Chondrocyte (in vitro differentiated cells): ENCODE results near the gene BACE2. TPM values are rescaled to one million over a fixed set of nuclear protein-coding genes. Genes with fewer than 3 reads are reported as not detected.

Experiments
- DNase-seq: peaks from one replicate; pipeline ENCODE4 v3.0.0; 2021; ENCODE audit warnings: mixed read lengths, low spot score
- H3K27ac Mint-ChIP-seq: one replicate; pipeline ENCODE4 v1.8.0; 2021; ENCODE audit warnings: mild to moderate bottlenecking, moderate library complexity, mixed read lengths; ENCODE audit not compliant: unreplicated experiment
- H3K27me3 Mint-ChIP-seq: 2 replicates; pipeline ENCODE4 v1.8.0; 2021; ENCODE audit warnings: low read depth, mixed read lengths
- H3K36me3 Mint-ChIP-seq: 2 replicates; pipeline ENCODE4 v1.8.0; 2021; ENCODE audit warnings: low read depth, mixed read lengths
- H3K4me1 Mint-ChIP-seq: 2 replicates; pipeline ENCODE4 v1.8.0; 2021; ENCODE audit warnings: low read depth, mild to moderate bottlenecking, mixed read lengths
- H3K4me3 Mint-ChIP-seq: one replicate; pipeline ENCODE4 v1.8.0; 2021; ENCODE audit warnings: mild to moderate bottlenecking, moderate library complexity, mixed read lengths; ENCODE audit not compliant: unreplicated experiment
- H3K9me3 Mint-ChIP-seq: 2 replicates; pipeline ENCODE4 v1.8.0; 2021; ENCODE audit warnings: low read depth, mixed read lengths
- CTCF ChIP-seq: fragments of 200-600 bp; sonication (generic); IDR thresholded peaks from 2 replicates; pipeline ENCODE4 v1.5.0; 2021; ENCODE audit warnings: antibody characterized with exemption, mild to moderate bottlenecking, moderate library complexity
- total RNA-seq: library from RNA; stranded (reverse); gene quantifications from 3 replicates; pipeline ENCODE4 v1.2.1, GENCODE V29; 2021

Gene BACE2
- total RNA-seq, 1 donor from 2014 or later, result 77.9 TPM

DNA sequence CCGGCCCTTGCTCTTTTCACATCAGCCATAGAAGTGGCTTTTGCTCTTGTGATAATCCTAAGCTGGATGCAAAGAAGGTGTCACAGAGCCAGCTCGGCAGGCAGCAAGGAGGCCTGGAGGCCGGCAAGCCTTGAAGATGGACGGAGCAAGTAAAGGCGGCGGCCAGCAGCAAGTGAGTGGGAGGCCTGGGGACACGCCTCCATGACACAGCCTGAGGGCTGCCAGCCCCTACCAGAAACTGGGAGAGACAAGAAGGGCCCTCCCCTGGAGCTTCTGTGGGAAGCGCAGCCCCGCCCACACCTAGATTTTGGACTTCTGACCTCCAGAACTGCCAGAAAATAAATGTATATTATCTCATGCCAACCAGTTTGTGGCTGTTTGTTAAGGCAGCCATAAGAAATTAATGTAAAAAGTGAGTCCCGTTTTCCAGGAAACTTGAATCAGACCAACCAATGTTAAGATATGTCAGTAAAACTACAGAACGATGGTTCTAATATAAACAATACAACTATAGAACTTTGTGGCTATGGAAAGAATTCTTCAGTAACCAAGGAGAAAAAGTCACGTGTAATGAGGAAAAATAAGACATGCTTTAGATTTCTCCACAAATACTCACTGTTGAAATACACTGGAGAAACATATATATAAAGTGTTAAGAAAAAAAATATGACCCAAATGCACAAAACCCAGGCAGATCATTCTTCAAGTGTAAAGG, 49.9 kb downstream of the BACE2 start:
- Mint-ChIP-seq H3K36me3 (peaks cover 4% of the 10 kb centered on the region), H3K4me1 (peaks cover 76% of the 10 kb centered on the region), H3K4me3 (peak overlapping the region; percentile 27), H3K27me3 (no peaks in the 10 kb centered on the region), H3K9me3 (no peaks in the 10 kb centered on the region), H3K27ac (peak overlapping the region; percentile 97)
- DNase-seq, result no peak
- TF ChIP-seq CTCF, result no peak

- Mint-ChIP-seq H3K27ac (peak overlapping the region; percentile 97), H3K27me3 (no peaks in the 10 kb centered on the region), H3K4me3 (no peak overlapping the region), H3K9me3 (no peaks in the 10 kb centered on the region), H3K36me3 (no peaks in the 10 kb centered on the region), H3K4me1 (peaks cover 67% of the 10 kb centered on the region)
- TF ChIP-seq CTCF, result no peak
- no peak for DNase-seq
Observed at GRCh38 chr21:41219498-41220207, 51.7 kb downstream of the BACE2 start.

GRCh38 chr21:41220208-41220733, 52.3 kb downstream of the BACE2 start:
- Mint-ChIP-seq H3K4me3 (no peak overlapping the region), H3K9me3 (no peaks in the 10 kb centered on the region), H3K4me1 (peaks cover 63% of the 10 kb centered on the region), H3K27me3 (no peaks in the 10 kb centered on the region), H3K36me3 (no peaks in the 10 kb centered on the region), H3K27ac (no peak overlapping the region)
- no peak for TF ChIP-seq CTCF
- DNase-seq, result no peak

GRCh38 chr21:41222247-41223068, 54.5 kb downstream of the BACE2 start:
- Mint-ChIP-seq H3K36me3 (peaks cover 8% of the 10 kb centered on the region), H3K4me1 (peaks cover 47% of the 10 kb centered on the region), H3K4me3 (no peak overlapping the region), H3K27ac (no peak overlapping the region), H3K9me3 (no peaks in the 10 kb centered on the region), H3K27me3 (no peaks in the 10 kb centered on the region)
- no peak for DNase-seq
- no peak for TF ChIP-seq CTCF

GRCh38 chr21:41226853-41227252, 58.9 kb downstream of the BACE2 start:
- H3K27me3 Mint-ChIP-seq, result no peaks in the 10 kb centered on the region
- H3K36me3 Mint-ChIP-seq, result peaks cover 24% of the 10 kb centered on the region
- no peak overlapping the region for H3K27ac Mint-ChIP-seq
- DNase-seq, result no peak
- H3K9me3 Mint-ChIP-seq, result no peaks in the 10 kb centered on the region
- peaks cover 14% of the 10 kb centered on the region for H3K4me1 Mint-ChIP-seq
- H3K4me3 Mint-ChIP-seq, result no peak overlapping the region
- TF ChIP-seq CTCF, result no peak
